ENCODE measurements around the gene KLHL10.

Gene KLHL10

DNA sequence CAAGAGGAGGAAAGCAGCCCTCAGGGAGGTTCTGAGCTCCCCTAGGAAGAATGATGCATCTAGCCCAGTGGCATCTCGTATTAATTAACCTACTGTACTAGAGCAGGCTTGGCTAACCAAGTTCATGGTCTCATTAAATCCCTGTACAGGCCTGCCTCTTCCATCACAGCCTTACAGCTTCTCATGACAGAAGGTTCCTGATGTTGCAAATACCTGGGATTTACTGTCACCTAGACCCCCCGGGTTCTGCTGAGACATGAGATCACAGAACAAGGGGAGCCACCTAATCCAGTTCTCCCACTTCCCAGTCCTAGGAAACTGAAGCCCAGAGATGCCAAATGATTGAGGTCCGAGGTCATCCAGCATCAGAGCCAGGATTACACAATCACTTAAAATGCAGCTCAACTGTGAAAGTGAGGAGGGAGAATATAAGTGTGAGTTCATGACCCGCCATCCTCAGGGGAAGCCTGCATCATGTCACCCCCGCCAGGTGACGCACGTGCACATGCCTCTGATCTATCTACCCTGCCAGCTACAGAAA lies 57.2 kb downstream of the KLHL10 start:
- no peaks in the 10 kb centered on the region for H4K20me1 ChIP-seq (ENCODE audit: insufficient read depth, low read length)

DNA sequence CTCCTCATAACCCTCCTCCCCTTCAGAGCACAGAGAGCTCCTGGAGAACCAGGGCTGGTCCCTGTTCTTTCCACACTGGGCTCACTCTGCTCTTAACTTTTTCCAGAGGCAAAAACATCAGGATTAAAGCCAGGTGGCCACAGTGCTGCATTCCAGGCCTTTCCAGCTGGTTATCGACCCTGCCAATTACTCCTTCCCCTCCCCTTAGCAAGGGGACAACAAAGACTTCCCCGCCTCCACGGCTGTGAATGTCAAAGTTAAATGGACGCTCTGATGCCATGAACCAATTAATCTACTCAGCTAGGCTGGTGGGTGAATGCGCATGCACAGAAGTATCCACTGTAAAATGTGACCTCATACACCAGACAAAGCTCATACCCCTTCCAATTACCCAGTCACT lies 58.0 kb downstream of the KLHL10 start:
- Histone ChIP-seq H3K4me3 (ENCODE audit: low read length) (no peak overlapping the region), H3K9me2 (replicated peaks; ENCODE audit: insufficient read depth, low read length) (no peaks in the 10 kb centered on the region), H3K9me3 (replicated peaks; ENCODE audit: insufficient read depth, low read length) (no peaks in the 10 kb centered on the region), H4K20me1 (ENCODE audit: insufficient read depth, low read length) (no peaks in the 10 kb centered on the region), H3K79me2 (ENCODE audit: low read length) (no peaks in the 10 kb centered on the region), H2AFZ (ENCODE audit: low read length) (no peak overlapping the region), H3K9ac (ENCODE audit: low read length) (no peak overlapping the region), H3K27me3 (replicated peaks; ENCODE audit: insufficient read depth, low read length) (no peaks in the 10 kb centered on the region), H3K4me2 (ENCODE audit: low read depth, low read length) (no peak overlapping the region), H3K36me3 (replicated peaks; ENCODE audit: insufficient read depth, low read length) (no peaks in the 10 kb centered on the region; the same call in 1 of the 2 replicates), H3F3A (ENCODE audit: insufficient read depth, low read length) (no peaks in the 10 kb centered on the region), H3K27ac (ENCODE audit: low read length) (no peak overlapping the region), H3K4me1 (ENCODE audit: low read length) (no peaks in the 10 kb centered on the region)
- TF ChIP-seq, protein P1, sequence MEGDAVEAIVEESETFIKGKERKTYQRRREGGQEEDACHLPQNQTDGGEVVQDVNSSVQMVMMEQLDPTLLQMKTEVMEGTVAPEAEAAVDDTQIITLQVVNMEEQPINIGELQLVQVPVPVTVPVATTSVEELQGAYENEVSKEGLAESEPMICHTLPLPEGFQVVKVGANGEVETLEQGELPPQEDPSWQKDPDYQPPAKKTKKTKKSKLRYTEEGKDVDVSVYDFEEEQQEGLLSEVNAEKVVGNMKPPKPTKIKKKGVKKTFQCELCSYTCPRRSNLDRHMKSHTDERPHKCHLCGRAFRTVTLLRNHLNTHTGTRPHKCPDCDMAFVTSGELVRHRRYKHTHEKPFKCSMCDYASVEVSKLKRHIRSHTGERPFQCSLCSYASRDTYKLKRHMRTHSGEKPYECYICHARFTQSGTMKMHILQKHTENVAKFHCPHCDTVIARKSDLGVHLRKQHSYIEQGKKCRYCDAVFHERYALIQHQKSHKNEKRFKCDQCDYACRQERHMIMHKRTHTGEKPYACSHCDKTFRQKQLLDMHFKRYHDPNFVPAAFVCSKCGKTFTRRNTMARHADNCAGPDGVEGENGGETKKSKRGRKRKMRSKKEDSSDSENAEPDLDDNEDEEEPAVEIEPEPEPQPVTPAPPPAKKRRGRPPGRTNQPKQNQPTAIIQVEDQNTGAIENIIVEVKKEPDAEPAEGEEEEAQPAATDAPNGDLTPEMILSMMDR (IDR thresholded peaks at IDR 0.05; ENCODE audit: low read length) = no peak
- no peak for TF ChIP-seq EZH2 (optimal IDR thresholded peaks at IDR 0.05; ENCODE audit: low read depth, low read length)
- TF ChIP-seq EZH2phosphoT487 (IDR thresholded peaks at IDR 0.05; ENCODE audit: low read length) = no peak
- no peak for DNase-seq

More for the DNA sequence above, 57.2 kb downstream of the KLHL10 start:
- Histone ChIP-seq H3K79me2 (ENCODE audit: low read length) (no peaks in the 10 kb centered on the region), H3F3A (ENCODE audit: insufficient read depth, low read length) (no peaks in the 10 kb centered on the region), H3K4me2 (ENCODE audit: low read depth, low read length) (no peak overlapping the region), H3K27ac (ENCODE audit: low read length) (no peak overlapping the region), H3K36me3 (replicated peaks; ENCODE audit: insufficient read depth, low read length) (no peaks in the 10 kb centered on the region; the same call in 1 of the 2 replicates), H3K27me3 (replicated peaks; ENCODE audit: insufficient read depth, low read length) (no peaks in the 10 kb centered on the region), H3K4me3 (ENCODE audit: low read length) (no peak overlapping the region), H3K9me3 (replicated peaks; ENCODE audit: insufficient read depth, low read length) (no peaks in the 10 kb centered on the region), H3K4me1 (ENCODE audit: low read length) (no peaks in the 10 kb centered on the region), H3K9ac (ENCODE audit: low read length) (no peak overlapping the region), H2AFZ (ENCODE audit: low read length) (no peak overlapping the region), H3K9me2 (replicated peaks; ENCODE audit: insufficient read depth, low read length) (no peaks in the 10 kb centered on the region)
- TF ChIP-seq EZH2 (optimal IDR thresholded peaks at IDR 0.05; ENCODE audit: low read depth, low read length) (no peak), EZH2phosphoT487 (IDR thresholded peaks at IDR 0.05; ENCODE audit: low read length) (no peak)
- TF ChIP-seq, protein P1 (IDR thresholded peaks at IDR 0.05; ENCODE audit: low read length) = no peak
- DNase-seq = no peak

GRCh38 chr17:41896726-41897125 lies 59.1 kb downstream of the KLHL10 start:
- Histone ChIP-seq H3K4me1 (ENCODE audit: low read length) (no peaks in the 10 kb centered on the region), H4K20me1 (ENCODE audit: insufficient read depth, low read length) (no peaks in the 10 kb centered on the region), H3K36me3 (replicated peaks; ENCODE audit: insufficient read depth, low read length) (no peaks in the 10 kb centered on the region), H3F3A (ENCODE audit: insufficient read depth, low read length) (no peaks in the 10 kb centered on the region), H3K79me2 (ENCODE audit: low read length) (no peaks in the 10 kb centered on the region), H2AFZ (ENCODE audit: low read length) (no peak overlapping the region), H3K9me3 (replicated peaks; ENCODE audit: insufficient read depth, low read length) (no peaks in the 10 kb centered on the region), H3K27me3 (replicated peaks; ENCODE audit: insufficient read depth, low read length) (no peaks in the 10 kb centered on the region), H3K27ac (ENCODE audit: low read length) (no peak overlapping the region), H3K9me2 (replicated peaks; ENCODE audit: insufficient read depth, low read length) (no peaks in the 10 kb centered on the region), H3K4me3 (ENCODE audit: low read length) (no peak overlapping the region), H3K4me2 (ENCODE audit: low read depth, low read length) (no peak overlapping the region), H3K9ac (ENCODE audit: low read length) (no peak overlapping the region)
- TF ChIP-seq EZH2phosphoT487 (IDR thresholded peaks at IDR 0.05; ENCODE audit: low read length) (no peak), EZH2 (optimal IDR thresholded peaks at IDR 0.05; ENCODE audit: low read depth, low read length) (no peak)
- TF ChIP-seq, protein P1 (IDR thresholded peaks at IDR 0.05; ENCODE audit: low read length) = no peak
- DNase-seq = no peak
